Adrenal gland (tissue), 5 donors: ENCODE data around the gene SCAF1.

Experiments
- CTCF ChIP-seq, 6 experiments: fragments of 450-650 bp in 4 of 6; fragments of 200-600 bp in 2 of 6; sonication (generic) in 1 of 6; IDR thresholded peaks; 1 replicate in 5 of 6; 2 replicates in 1 of 6; pipeline versions ENCODE4 v1.5.1 to v1.8.0; 2016 to 2021; ENCODE audit warnings: antibody characterized with exemption in 6 of 6, mild to moderate bottlenecking in 2 of 6, moderate library complexity in 1 of 6
- POLR2A ChIP-seq, 2 donors: fragments of 450-650 bp; IDR thresholded peaks; one replicate each; pipeline ENCODE4 v1.6.1; 2017; ENCODE audit warnings: antibody characterized with exemption in 2 of 2, mild to moderate bottlenecking in 2 of 2, moderate library complexity in 1 of 2
- donor health status: DM: no; HTN: no; CAD: no.

GRCh38 chr19:49660338-49660961 is 18.4 kb downstream of the SCAF1 start:
- TF ChIP-seq CTCF (IDR thresholded peaks at IDR 0.05) (no peak), POLR2A (IDR thresholded peaks at IDR 0.05) (no peak)
